Activated T-helper 9 cell treated with anti-CD3 and anti-CD28 coated beads, Interleukin-2, amount 50 U/mL, for 16 hours (primary cell): ENCODE measurements around the gene DDOST.

Source experiments
- DNase-seq: peaks from one replicate; pipeline ENCODE4 v3.0.0-alpha.2; 2020; ENCODE audit warnings: low read depth

The DDOST gene

GRCh38 chr1:20660363-20660762 lies 806 bp downstream of the DDOST start:
- no peak for DNase-seq

- no peak for DNase-seq
Observed at GRCh38 chr1:20658166-20658915, 2.8 kb downstream of the DDOST start.

DNA sequence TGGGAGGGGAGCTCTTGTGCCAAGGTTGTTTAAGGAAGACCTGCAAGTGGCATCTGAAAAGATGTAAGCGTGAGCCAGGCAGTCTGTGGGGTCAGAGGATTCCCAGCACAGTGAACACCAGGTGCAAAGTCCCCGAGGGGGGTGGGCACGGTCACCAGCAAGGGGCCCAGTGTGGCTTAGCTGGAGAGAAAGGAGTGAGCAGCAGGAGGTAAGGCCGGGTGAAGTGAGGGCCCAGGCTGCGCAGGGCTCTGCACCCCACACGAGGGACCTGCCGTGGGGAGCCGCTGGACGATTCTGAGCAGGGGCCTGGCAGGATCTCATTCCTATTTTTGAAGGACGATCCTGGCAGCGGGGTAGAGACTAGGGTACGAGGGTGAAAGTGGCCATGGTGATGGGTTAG lies 4.1 kb downstream of the DDOST start:
- DNase-seq = no peak

DNA sequence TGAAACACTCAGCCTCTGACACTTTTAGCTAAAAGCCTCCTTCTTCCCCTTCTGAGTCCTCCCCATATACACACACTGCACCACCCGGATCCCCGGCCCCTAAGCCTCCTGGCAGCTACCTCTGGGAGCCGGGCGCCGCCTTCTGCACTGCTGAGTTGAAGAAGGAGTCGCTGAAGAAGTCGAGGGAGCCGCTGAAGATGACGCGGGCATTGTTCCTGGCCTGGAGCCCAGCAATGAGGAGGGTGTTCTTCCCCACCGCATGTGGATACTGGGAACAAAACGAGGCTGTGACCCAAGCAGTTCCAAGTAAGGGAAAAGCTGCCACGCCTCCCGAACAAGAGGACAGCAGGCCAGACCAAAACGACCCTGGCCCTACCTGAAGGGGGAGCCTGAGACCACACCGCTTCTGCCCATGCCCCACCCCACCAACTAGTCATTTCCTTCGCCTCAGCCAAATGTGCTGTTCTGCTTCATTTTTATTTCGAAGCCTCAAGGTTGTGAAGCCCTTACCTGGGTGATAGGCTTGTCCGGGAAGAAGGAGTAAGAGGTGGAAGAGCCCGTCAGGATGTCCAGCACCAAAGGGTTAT lies 7.0 kb downstream of the DDOST start:
- DNase-seq = no peak

DNA sequence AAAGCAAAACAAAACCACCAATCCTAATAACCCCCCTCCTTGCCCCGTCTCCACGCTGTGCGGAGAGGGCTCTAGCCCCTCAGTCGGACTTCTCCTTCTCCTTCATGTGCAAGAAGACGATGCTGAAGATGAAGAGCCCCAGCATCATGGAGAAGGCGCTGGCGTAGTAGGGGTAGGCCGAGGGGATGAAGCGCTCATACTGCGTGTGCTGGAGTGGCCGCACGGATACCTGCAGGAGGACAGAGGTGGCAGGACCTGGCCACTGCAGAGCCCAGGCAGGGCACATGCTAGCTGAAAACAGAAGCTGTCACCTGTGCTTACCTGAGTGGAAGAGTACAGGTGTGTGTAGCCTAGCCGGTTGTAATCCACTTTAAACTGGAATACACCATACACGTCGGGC lies 8.9 kb downstream of the DDOST start:
- DNase-seq = no peak

DNA sequence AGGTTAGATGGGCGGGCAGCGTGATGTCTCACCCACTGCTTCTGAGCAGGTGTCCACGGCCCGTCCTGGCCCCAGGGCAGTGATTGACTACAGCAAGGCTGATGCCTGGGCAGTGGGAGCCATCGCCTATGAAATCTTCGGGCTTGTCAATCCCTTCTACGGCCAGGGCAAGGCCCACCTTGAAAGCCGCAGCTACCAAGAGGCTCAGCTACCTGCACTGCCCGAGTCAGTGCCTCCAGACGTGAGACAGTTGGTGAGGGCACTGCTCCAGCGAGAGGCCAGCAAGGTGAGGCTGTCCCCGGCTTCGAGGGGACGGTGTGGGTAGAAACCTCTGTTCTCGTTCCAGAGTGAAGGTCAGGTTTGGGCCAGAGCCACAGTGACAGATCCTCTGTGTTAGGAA lies 12.2 kb downstream of the DDOST start:
- no peak for DNase-seq

GRCh38 chr1:20648438-20648837 lies 12.7 kb downstream of the DDOST start:
- no peak for DNase-seq

DNA sequence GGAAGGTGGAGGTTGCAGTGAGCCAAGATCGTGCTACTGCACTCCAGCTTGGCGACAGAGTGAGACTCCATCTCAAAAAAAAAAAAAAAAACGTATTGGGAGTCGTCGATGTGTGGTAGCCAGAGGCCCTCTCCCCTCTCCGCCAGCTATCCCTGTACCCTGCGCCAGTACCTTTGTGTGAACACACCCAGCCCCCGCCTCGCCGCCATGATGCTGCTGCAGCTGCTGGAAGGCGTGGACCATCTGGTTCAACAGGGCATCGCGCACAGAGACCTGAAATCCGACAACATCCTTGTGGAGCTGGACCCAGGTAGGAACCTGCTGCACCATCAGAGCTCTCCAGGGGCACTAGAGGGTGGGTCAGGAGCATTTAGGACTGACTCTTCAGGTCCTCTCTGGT lies 15.8 kb downstream of the DDOST start:
- DNase-seq = no peak

DNA sequence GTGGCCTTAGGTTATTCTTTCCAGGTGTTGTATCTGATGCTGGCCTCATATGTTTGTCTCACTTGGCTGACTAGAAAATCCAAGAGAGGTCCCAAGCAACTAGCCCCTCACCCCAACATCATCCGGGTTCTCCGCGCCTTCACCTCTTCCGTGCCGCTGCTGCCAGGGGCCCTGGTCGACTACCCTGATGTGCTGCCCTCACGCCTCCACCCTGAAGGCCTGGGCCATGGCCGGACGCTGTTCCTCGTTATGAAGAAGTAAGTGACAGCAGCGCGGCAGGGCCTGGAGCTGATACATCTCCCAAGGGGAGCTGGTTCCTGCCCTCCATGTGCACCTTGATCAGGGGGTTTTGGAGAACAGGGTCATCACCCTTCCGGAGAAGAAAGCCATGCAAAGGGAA lies 16.8 kb downstream of the DDOST start:
- DNase-seq = no peak

DNA sequence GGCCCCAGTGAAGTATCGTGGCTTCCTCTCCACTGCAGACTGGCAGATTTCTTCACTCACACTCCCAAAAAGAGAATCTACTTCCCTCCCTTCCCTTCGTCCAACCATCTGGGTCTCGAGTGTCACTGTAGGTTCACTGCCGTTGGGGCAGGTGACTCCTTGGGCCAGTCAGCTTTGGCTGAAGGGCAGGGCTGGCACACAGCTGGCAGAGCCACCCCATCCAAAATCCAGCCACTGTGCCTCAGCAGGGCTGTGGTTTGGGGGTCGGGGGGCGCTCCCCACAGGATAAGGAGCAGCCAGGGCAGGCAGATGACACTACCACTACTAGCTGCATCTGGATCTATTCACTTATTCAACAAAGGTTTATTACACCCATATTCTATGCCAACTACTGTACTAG lies 18.1 kb downstream of the DDOST start:
- DNase-seq = no peak

- no peak for DNase-seq
Observed at GRCh38 chr1:20641975-20642374, 19.2 kb downstream of the DDOST start.

- peak; percentile 20 for DNase-seq
Observed at GRCh38 chr1:20640183-20640597, 21.0 kb downstream of the DDOST start.

GRCh38 chr1:20636785-20637347 lies 24.3 kb downstream of the DDOST start:
- no peak for DNase-seq

GRCh38 chr1:20634594-20635084 lies 26.5 kb downstream of the DDOST start:
- no peak for DNase-seq

DNA sequence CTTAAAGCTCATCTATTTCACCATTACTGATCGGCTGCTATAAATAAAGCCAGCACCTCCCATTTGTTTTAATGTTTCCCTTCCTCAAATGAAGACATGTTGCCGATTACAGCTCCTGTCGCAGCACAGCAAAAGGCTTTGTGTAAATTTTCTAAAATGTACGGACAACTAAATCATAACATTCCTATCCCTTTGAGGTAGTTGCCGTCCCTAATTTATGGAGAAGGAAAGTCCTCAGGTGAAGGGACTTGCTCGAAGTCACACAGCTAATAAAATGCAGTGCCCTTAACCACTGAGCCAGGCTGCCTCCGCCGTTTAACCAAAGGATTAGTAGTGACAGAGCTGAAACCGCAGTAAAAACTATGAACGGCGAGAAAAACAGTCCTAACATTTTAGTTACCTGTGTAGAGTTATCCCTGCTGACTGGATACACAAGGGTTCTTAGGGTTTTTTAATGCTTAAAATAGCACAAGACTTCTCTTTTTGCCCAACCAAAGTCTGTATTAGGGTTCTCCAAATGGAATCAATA lies 27.0 kb downstream of the DDOST start:
- no peak for DNase-seq

GRCh38 chr1:20633190-20634064 lies 27.7 kb downstream of the DDOST start, which contains the start of gene PINK1:
Gene PINK1, plus strand, starts transcription at chr1:20633458. Its CDS starts 91 bp downstream, at chr1:20633549.
- DNase-seq = peak; percentile 80

GRCh38 chr1:20632386-20632785 lies 28.8 kb downstream of the DDOST start:
- DNase-seq = no peak

GRCh38 chr1:20630729-20631128 lies 30.4 kb downstream of the DDOST start:
- DNase-seq = no peak

GRCh38 chr1:20626524-20626923 lies 34.6 kb downstream of the DDOST start:
- no peak for DNase-seq

GRCh38 chr1:20626098-20626427 lies 35.1 kb downstream of the DDOST start:
- no peak for DNase-seq

DNA sequence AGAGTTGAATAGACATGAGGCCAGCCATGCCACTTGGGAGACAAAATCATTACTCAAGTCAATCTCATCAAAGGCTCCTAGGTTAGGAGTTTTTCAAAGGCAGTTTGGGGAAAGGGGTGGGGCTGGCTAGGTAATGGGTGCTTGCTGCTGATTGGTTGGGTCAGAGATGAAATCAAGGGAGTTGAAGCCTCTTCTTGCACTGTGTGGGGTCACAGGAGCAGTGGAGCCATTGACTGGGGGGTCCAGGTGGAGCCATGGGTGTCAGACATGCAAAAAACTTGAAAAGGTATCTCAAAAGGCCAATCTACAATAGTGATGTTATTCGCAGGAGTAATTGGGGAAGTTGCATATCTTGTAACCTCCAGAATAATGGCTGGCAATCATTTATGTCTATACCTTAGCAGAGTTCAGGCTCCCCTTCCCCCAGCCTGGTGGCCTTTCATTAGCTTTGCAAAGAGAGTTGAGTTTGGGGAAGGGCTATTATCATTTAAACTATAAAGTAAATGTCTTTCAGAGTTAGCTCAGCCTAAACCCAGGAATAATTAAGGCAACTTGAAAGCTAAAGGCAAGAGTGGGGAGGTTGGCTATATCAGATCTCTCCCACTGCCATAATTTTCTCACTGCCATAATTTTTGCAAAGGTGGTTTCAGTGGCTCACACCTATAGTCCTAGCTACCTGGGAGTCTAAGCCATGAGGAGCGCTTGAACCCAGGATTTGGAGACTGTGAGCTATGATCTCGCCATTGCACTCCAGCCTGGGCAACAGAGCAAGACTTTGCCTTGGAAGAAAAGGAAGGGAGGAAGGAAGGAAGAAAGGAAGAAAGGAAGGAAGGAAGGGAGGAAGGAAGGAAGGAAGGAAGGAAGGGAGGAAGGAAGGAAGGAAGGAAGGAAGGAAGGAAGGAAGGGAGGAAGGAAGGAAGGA lies 35.7 kb downstream of the DDOST start:
- no peak for DNase-seq
